Measurements from ENCODE around the gene PLIN5.
"Not testable (repeated sequence)": the region's sequence is repeated elsewhere in the genome, so short reads cannot be mapped to it uniquely, and the experiment has no call there.

PLIN5 gene

DNA sequence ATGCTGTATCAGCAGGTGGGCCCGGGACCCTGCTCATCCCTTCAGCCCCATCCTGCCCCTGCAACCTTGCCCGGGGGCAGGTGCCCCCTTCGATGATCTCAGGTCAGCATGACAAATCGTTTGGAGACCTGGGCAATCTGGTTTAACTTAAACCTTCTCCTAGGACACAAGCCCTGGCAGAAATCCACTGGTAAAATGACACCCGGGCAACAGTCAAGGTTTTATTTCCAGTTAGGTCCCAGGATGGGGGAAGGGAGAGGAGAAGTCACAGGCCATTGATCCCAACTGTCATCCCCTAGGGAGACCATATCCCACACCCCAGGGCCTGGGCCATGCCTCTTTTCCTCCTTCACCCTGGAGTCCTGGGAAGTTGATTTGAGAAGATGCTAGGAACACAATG, 1.8 kb upstream of the PLIN5 start:
- H3K4me3 Mint-ChIP-seq = peak overlapping the region; percentile 32
- H3K9me3 Mint-ChIP-seq = peaks cover 8% of the 10 kb centered on the region
- H3K4me1 Mint-ChIP-seq = peaks cover 31% of the 10 kb centered on the region
- peak overlapping the region; percentile 22 for H3K27ac Mint-ChIP-seq
- peaks cover 35% of the 10 kb centered on the region for H3K27me3 Mint-ChIP-seq (ENCODE audit: low read depth, poor library complexity)
- no peak for DNase-seq
- TF ChIP-seq, protein P1, sequence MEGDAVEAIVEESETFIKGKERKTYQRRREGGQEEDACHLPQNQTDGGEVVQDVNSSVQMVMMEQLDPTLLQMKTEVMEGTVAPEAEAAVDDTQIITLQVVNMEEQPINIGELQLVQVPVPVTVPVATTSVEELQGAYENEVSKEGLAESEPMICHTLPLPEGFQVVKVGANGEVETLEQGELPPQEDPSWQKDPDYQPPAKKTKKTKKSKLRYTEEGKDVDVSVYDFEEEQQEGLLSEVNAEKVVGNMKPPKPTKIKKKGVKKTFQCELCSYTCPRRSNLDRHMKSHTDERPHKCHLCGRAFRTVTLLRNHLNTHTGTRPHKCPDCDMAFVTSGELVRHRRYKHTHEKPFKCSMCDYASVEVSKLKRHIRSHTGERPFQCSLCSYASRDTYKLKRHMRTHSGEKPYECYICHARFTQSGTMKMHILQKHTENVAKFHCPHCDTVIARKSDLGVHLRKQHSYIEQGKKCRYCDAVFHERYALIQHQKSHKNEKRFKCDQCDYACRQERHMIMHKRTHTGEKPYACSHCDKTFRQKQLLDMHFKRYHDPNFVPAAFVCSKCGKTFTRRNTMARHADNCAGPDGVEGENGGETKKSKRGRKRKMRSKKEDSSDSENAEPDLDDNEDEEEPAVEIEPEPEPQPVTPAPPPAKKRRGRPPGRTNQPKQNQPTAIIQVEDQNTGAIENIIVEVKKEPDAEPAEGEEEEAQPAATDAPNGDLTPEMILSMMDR (IDR thresholded peaks at IDR 0.05) = no peak
- H3K36me3 Mint-ChIP-seq (ENCODE audit: low read depth) = no peaks in the 10 kb centered on the region

DNA sequence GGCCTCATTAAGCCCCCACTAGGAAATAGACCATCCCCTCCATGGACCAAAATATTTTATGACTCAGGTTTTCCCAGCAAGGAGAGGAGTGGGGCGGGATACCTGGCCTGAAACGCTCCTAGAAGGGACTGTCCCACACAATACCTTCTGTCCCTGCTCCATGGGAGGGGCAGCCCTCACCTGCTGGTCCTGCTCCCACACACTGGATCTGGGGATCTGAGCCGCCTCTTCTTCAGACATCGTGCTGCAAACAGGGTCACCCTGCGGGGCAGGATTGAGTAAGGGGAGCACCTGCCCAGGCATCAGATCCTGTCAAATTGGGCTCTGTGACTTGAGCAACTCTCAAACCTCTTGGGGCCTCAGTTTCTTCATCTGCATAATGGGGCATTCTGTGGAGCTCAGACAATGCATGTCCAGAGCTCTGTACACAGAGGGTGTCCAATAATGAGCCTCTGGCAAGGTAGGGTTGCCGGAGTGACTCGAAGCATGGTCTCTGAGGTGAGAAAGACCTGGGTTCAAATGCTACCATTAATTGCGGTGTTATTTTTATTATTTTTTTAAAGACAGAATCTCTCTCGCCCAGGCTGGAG, 1.1 kb downstream of the PLIN5 start:
- no peaks in the 10 kb centered on the region for H3K9me3 Mint-ChIP-seq
- H3K27me3 Mint-ChIP-seq (ENCODE audit: low read depth, poor library complexity) = peaks cover 47% of the 10 kb centered on the region
- no peak overlapping the region for H3K4me3 Mint-ChIP-seq
- no peaks in the 10 kb centered on the region for H3K36me3 Mint-ChIP-seq (ENCODE audit: low read depth)
- no peak for DNase-seq
- H3K27ac Mint-ChIP-seq = no peak overlapping the region
- peaks cover 29% of the 10 kb centered on the region for H3K4me1 Mint-ChIP-seq
- TF ChIP-seq, protein P1 (IDR thresholded peaks at IDR 0.05) = no peak

DNA sequence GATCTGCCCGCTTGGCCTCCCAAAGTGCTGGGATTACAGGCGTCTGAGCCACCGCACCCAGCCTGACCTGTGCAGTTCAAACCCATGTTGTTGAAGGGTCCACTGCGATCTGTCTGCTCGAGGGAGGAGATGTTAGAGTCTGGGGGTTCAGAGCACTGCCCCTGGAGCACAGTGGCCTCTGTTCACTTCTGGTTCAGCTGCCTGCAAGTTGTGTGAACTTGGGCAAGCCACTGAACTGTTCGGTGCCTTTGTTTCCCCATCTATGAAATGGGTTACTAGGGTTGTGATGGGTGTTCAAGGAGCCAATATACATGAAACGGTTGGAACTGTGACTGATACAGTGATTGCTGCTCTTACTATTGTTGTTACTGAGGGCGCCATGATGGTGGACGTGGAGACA, 1.7 kb downstream of the PLIN5 start:
- H3K36me3 Mint-ChIP-seq (ENCODE audit: low read depth) = no peaks in the 10 kb centered on the region
- no peaks in the 10 kb centered on the region for H3K9me3 Mint-ChIP-seq
- TF ChIP-seq, protein P1 (IDR thresholded peaks at IDR 0.05) = no peak
- peaks cover 46% of the 10 kb centered on the region for H3K27me3 Mint-ChIP-seq (ENCODE audit: low read depth, poor library complexity)
- no peak overlapping the region for H3K4me3 Mint-ChIP-seq
- H3K27ac Mint-ChIP-seq = no peak overlapping the region
- H3K4me1 Mint-ChIP-seq = peaks cover 28% of the 10 kb centered on the region
- DNase-seq = no peak

DNA sequence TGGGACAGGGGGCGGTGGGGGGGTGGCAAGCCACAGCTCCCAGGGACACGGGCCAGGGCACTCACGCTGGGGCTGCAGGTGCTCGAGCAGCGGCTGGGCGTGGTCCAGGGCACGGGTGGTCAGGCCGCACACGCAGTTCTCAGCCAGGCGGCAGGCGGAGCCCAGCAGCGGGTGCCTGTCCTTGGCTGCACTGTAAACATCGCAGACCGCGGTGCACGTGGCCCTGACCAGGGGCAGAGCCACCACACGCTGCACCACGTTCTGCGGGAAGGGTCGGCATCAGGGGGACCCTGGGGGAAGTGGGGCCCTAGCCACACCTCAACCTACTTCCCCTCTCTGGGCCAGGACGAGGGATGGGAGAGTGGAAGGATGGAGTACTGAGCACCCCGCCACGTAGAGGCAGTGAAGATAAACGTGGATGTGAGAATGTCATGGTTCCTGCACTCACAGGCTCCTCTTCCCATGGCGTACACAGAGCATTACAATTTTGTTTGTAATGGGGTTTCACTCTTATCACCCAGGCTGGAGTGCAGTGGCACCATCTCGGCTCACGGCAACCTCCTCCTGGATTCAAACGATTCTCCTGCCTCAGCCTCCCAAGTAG, 3.4 kb downstream of the PLIN5 start:
- Mint-ChIP-seq H3K36me3 (ENCODE audit: low read depth) (no peaks in the 10 kb centered on the region), H3K27ac (no peak overlapping the region), H3K27me3 (ENCODE audit: low read depth, poor library complexity) (peaks cover 43% of the 10 kb centered on the region), H3K4me3 (no peak overlapping the region), H3K9me3 (no peaks in the 10 kb centered on the region), H3K4me1 (peaks cover 21% of the 10 kb centered on the region)
- no peak for DNase-seq
- TF ChIP-seq, protein P1 (IDR thresholded peaks at IDR 0.05) = no peak

DNA sequence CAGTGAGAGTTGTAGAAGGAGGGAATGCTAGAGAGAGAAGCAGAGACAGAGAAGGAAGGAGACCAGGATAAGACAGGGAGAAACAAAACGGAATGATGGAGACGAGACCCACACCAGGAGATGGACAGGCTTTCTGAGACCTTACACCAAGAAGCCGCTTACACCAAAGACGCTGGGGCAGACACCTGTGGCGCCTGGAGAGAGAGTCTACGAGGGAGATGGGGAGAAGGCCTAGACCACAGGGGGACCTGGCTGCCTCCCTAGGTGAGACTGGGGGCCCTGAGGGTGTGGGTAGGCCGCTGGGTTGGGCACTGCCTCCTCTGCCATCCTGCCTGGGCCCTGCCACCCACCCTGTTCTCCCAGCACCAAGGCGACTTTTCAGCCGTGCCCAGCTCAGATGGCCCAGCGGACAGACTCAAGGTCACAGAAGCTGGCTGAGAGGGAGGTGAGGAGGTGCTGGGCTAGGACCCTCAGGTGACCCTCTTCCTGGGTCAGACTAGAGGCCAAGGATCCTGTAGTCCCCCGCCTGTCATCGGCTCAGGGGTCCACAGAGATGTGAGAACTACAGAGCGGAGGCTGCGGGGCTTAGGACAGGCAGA, 5.0 kb downstream of the PLIN5 start:
- peaks cover 39% of the 10 kb centered on the region for H3K27me3 Mint-ChIP-seq (ENCODE audit: low read depth, poor library complexity)
- peaks cover 10% of the 10 kb centered on the region for H3K4me1 Mint-ChIP-seq
- no peaks in the 10 kb centered on the region for H3K36me3 Mint-ChIP-seq (ENCODE audit: low read depth)
- no peak for DNase-seq
- TF ChIP-seq, protein P1 (IDR thresholded peaks at IDR 0.05) = no peak
- H3K27ac Mint-ChIP-seq = no peak overlapping the region
- no peak overlapping the region for H3K4me3 Mint-ChIP-seq
- H3K9me3 Mint-ChIP-seq = no peaks in the 10 kb centered on the region

DNA sequence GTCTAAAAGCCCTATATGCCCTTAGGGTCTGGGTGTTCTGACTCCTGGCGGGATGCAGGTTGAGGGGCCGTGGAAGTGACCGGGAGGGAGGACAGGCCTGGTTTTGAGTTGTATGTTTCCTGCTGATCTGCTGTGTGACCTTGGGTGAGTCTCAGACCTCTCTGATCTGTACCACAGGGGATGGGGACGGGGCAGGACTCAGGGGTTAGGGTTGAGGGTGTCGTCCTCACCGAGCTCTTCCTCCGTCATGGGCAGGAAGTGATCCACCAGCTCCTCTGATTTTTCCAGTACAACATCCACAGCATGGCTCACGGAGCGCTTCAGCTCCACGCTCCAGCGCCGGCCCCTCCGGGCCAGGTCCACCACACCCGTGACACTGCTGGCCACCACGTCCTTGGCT, 6.2 kb downstream of the PLIN5 start:
- Mint-ChIP-seq H3K27me3 (ENCODE audit: low read depth, poor library complexity) (peaks cover 31% of the 10 kb centered on the region), H3K9me3 (no peaks in the 10 kb centered on the region), H3K4me3 (no peak overlapping the region), H3K4me1 (peaks cover 10% of the 10 kb centered on the region), H3K36me3 (ENCODE audit: low read depth) (no peaks in the 10 kb centered on the region), H3K27ac (no peak overlapping the region)
- TF ChIP-seq, protein P1 (IDR thresholded peaks at IDR 0.05) = no peak
- DNase-seq = no peak

DNA sequence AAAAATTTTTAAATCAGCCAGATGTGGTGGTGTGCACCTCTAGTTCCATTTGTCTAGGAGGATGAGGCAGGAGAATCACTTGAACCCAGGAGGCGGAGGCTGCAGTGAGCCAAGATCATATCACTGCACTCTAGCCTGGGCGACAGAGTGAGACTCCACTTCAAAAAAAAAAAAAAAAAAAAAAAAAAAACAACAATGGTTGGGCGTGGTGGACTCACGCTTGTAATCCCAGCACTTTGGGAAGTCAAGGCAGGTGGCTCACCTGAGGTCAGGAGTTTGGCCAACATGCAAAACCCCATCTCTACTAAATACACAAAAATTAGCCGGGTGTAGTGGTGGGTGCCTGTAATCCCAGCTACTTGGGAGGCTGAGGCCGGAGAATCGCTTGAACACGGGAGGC, 7.6 kb downstream of the PLIN5 start:
- not testable (repeated sequence) for H3K9me3 Mint-ChIP-seq; H3K36me3 Mint-ChIP-seq (ENCODE audit: low read depth); H3K4me1 Mint-ChIP-seq; H3K4me3 Mint-ChIP-seq; H3K27ac Mint-ChIP-seq; DNase-seq
- H3K27me3 Mint-ChIP-seq (ENCODE audit: low read depth, poor library complexity) = peaks cover 23% of the 10 kb centered on the region
